HG03039 (cell line): Measurements from ENCODE around the gene BCAN.

Experiments used
- ATAC-seq: cut with Tn5 transposase; IDR thresholded peaks from one replicate; pipeline ENCODE4 v1.9.1; 2021; ENCODE audit warnings: mild to moderate bottlenecking, moderate library complexity; ENCODE audit not compliant: unreplicated experiment

Gene BCAN

DNA sequence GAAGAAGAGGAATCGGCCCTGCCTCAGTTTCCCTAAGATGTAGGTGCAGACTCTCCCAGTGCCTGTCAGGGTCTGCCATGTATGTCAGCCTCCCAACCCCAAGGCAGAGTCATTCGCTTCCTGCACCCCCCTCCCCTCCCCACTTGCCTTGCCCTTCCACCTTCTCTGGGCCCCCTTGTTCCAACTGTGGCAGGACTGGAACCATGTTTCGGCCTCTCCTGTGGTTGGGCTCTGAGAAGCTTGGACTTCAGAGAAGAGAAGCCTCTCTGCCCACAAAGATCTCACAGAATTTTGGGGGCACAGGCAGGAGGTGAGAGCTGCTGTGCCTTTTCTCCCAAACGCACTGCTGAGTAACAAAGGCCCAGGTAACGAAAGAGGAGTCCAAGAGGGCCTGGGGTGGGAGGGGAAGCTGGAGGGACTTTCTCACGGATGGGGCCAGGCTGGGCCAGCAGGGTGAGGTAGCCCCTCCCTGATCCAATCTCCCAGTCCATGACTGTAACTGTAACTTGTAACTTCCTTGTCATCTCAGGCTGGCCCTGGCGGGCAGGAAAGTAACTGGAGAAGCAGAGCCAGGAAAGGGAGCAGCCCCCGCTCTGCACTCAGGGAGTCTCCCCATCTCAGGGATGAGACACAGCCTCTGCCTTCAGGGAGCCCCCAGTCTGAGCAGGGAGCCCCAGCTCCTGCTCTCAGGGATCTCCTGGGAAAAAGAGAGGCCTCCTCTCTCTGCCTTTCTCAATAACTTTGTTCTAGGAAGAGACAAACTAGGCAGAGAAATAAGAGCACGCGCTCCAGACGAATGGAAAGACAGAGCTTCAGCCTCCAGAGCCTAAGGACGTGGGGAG is 52.2 kb downstream of the BCAN start:
- ATAC-seq = no peak

DNA sequence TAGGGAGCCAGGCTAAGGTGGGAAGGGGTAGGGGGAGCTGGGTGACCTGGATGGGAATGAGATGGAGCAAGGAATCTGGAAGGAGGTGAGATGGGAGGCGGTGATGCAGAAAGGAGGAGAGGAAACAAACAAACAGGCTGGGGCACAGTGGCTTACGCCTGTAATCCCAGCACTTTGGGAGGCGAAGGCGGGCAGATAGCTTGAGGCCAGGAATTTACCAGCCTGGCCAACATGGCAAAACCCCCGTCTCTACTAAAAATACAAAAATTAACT is 52.7 kb downstream of the BCAN start:
- ATAC-seq = no peak

DNA sequence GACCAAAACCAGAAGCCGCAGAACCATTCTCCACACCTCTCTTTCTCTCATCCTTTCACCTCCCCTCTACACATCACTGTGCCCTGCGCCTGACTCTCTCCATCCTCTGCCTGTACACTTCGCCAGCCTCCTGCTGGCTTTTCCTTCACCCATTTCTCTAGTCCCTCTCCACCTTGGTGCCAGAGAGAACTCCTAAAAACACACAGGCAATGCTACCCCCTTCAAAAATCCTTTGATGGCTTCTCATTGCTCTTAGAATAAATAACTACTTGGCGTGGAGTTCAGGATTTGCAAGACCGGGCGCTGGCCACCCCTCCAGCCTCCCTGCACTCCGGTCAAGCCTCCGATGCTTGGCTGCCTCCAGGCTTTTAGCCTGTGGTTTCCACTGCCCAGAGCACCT is 54.8 kb downstream of the BCAN start:
- no peak for ATAC-seq

DNA sequence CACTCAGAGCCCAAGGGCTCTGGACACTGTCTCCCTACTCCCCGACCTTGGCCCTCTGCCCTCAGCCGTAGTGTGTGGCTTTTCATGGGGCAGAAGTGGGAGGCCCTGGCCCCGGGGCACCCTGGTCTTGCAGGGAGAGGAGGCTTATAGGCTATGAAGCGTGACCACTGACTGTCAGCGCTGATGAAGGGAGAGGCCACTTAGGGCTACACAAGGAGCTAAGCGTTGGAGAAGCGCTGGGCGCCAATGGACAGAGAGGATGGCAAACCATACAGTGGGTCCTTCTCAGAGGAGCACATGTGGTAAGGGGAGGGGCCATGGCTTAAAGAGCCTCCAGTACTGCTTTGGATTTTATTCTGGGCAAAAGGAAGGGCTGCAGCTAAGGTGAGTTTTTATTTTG is 55.6 kb downstream of the BCAN start:
- ATAC-seq = no peak

DNA sequence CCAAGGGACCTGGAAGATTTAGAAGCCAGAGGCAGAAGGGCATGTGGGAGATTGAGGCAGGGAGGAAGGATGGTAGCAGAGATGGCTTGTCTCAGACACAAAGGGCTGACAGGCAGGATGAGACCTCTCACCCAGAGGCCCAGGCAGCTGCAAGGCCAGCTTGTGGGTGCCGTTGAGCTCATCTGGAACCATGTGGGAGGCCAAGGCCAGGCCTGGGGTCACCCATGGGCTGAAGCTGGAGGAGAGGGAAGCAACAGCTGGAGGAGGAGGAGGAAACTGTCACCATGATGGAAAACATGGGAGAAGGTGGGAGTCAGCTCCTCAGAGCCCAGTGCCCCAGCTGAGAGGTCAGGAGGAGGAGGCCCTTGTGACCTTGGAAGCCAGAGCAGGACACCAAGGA is 57.1 kb downstream of the BCAN start:
- ATAC-seq = no peak

DNA sequence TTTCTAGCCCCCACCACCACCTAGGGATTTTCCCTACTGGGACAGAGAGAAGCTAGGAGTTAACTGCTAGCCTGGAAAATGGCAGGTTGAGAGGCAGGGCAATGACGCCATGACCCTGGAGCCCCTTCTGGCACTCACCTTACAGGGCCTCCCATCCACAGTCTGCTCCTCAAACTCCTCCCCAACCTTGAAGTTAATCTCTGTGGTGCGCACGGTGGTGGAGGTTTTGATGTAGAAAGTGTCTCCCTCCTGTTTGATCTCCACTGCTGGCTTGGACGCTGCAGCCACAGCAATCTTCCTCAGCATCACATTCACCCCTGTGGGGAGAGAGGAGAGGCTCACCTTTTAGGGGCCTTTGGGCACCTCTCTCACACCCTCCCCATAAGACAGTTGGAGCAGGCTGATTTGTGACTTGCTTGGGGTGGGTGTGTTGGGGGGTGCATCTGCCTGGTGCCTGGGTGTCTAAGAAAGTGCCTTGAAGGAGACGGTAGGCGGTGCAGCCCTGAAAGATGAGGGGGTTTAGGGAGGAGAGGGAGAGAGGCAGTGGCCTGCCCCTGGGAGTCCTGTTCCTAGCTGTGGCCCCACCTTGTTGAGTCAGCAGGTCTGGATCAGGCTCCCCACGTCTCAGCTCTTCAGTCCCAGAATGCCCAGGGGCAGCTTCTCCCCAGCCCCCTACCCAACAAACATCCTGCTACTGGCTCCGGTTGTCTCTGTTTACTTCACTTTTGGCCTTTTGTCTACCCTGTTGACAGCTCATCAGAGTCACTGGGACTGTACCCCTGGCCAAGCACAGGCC is 59.0 kb downstream of the BCAN start:
- ATAC-seq = no peak

DNA sequence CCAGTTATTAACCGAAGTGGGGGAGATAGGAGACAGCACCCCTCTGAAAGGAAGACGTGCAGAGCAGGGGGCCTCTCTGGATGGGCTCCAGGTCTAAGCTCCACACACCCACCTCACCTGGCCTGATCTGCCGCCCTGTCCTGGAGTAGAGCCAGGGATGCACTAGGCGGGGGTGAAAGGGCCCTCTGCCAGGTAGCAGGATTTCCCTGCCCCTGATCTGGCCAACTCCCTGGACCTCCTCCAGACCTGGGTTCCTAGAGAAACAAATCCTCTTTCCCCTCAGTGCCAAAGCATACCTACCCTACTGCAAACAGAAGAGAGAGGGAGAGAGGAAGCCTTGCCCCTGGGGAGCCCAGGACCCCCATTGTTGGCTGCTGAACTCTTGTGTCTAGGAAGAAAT is 61.4 kb downstream of the BCAN start:
- ATAC-seq = no peak

DNA sequence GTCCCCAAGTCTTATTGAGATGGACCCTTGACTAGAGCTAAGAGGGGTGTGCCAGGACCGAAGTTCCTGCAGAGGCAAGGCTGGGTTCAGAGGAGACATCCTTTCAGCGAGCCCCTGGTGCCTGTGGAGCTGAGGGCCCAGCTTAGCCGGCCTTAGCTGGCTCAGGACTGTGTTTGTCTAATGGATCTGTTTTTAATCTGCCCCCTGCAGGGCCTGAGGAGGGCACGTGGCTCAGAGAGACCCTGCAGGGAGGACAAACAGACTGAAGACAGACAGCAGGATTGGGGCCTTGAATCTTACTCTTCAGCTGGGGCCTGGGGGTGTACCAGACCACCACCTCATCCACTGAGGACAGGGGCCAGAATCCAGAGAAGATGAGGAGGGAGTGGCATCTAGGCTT is 61.8 kb downstream of the BCAN start:
- no peak for ATAC-seq

DNA sequence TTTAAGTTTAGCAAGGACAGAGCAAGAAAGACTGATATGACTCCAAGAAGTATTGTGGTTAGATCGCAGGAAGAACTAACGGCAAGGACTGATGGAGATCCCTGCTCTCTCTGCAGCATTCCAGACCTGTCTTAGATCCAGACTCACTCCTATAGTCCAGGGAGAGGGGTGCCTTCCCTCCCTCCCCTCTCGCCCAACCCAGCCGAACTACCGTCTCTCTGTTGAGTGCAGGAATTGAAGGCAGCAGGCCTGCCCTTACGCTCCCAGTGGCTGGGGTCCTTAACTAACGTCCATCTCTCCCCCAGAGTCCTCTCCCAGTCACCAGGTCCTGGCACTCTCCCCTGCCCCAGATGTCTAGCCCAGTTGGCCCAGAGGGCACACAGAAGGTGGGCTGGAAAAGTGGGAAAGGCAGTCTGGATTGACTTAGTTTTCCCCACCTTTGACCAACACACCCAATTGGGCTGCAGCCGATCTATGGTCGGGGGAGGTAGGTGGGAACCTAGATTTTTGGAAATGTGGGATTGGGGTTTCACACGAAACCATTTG is 62.3 kb downstream of the BCAN start:
- no peak for ATAC-seq

DNA sequence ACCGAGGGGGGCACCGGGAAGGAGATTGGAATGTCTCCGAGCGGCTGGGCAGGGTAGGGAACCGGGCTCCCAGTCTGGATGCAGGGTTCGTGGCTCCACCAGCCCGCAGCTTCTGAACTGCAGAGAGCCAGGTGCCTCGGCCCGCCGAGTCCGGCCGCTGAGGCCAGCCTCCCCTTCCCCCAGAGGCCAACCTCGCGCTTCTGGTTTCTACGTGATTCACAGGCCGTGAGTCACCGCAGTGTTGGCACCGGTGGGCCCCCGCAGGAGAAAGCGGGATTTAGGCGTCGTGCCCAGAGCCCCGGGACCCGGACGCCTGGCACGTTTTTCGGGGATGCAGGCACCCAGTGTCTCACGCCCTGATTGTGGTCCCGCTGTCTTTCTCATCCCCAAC is 63.0 kb downstream of the BCAN start:
- no peak for ATAC-seq

DNA sequence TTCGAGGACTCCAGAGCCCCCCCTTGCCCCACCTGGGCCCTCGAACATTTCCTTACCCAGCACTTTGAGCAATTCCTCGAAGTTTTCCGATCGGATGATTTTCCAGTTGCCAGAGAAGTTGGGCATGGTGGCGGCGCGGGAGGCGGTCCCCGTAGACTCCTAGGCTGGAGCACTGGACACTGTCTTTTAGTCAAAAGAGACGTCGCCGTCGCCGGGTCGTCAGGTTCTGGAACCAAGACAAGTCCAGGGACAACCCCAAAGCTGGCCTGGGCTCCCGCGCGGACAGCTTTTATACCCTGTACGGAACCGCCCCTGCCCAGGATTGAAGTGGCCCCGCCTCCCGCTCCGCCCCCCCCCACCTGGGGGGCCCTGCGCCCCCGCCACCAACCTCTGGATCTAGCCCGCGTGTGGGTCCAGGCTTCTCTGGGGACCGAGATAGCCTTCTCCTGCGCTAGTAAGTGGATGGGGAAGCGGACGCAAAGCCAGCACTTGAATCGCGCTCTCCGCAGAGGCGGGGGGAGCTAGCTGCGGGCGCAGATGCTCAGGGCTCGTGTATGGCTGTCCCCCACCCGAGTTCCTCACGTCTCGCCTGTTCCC is 63.5 kb downstream of the BCAN start, which contains the start of gene CRABP2:
CRABP2 (minus strand) TSS at position 263 of the 597 bp plus-strand sequence; CDS start at position 126, 137 bp downstream.
- ATAC-seq = no peak

DNA sequence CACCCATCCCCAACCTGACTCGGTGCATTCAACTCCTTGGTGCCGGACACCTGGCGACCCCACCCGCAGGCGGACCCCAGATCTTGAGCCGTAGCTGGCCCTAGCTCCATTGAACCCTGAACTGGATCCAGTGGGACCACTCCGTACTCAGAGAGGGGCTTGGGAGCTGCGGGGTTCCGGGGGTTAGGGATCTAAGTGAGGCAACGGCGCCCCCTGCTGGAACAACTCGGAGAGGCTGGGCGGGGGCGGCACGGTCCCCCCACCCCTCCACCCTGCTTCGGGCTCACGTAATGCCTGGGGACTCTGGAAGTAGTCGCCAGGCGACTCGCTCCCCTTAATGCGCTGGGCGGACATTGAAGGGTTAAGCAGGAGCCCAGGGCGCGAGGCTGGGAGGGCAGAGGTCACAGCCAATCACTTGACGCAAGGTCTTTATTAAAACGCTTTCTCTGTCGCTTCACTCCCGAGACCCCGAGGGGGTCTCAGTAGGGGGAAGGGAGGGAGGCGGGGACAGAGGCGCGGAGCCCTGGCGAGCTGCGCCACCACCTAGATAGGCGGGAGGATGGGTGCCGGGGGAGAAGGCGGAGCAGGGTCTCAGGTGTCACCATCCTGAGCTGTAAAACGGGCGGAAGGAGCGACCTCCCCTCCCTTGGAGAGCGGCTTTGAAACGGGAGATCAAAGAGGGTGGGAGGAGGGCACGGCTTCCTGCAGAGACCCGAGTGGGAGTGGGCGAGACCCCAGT is 64.2 kb downstream of the BCAN start:
- no peak for ATAC-seq

DNA sequence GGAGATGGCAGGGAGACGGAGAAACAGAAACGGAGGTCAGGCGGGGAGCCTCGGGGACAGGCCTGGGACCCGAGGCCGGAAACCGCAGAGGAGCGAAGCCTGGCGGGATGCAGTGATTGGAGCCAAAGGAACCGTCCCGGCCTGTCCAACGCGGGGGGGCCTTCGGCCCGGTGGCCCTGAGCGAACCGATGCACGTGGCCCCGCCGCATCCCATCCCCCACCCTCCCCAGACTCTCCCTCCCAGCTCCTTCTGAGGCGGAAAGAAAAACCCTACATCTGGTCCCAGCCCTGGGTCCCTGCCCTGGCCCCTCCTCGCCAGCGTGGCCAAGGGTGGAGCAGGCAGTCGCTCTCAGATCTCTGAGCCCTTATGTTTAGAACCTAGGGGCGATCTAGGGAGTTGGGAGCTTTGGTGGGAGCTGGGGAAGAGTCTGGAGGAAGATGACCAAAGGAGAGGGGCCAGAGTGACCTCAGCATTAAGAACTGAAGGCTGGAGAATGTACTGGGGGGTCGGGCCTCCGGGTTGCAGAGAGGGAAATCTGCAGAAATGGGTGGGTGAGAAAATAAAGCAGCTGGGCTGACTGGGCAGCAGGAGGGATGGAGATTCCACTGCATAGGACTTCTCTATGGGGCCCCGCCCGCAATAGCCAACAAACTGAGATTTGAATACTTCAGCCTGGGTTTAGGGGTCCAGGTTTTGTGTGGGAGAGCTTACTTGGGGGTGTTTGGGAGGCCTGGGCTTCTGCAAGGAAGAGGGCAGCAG is 64.9 kb downstream of the BCAN start:
- no peak for ATAC-seq

DNA sequence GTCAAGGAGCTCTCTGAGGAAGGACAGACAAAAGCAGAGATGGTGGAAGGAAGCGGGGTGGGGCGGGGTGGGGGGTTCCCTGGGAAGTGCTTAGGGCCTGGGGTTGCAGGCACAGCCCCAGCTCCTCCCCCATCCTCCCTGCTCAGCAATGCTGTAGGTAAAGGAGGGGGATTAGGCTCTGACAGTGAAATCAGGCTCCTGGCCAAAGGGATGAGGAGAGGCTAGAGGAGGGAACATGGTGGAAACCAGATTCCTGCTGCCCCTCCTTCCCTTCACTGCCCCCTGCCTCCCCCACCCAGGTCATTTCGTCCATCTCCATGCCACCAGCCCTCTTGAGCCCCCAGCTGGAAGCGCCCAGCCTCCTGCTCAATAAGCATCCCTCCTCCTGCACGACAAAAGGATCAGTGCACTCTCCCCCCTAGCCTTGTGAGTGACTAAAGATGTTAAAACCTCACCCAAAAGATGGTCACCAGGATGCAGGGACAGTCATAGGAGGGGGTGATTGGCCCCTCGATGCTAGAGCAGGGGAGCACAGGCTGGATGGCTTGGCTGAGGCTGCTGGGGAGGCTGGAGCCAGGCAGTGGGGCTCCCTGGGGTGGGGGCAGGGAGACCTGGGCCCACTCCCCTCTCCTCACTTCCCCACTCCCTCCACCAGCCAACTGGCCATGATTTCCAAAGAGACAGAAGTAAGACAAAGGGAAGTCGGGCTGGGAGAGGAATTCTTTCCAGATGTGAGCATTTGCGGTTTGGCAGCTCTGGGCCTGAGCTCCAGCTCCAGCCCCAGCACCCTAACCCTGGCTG is 65.7 kb downstream of the BCAN start:
- ATAC-seq = no peak

DNA sequence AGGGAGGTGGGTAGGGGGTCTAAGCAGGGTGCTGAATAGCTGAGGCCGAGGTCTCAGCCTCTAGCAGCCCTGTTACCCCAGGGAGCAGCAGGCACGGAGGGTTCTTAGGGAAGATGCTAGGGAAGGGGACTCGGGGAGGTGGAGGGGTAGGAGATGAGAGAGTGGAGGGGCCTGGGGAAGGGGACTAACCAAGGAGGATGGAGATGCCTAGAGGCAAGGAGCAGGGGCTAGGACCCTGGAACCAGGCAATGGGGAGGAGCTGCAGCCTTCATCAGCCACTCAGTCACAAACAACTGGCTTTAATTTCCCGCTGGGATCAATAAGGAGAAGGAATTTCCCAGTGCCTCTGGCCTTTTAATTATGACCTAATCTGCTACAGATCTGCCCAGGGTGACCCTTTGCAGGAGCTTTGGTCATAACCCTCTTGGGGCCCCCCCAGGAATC is 66.3 kb downstream of the BCAN start:
- no peak for ATAC-seq

DNA sequence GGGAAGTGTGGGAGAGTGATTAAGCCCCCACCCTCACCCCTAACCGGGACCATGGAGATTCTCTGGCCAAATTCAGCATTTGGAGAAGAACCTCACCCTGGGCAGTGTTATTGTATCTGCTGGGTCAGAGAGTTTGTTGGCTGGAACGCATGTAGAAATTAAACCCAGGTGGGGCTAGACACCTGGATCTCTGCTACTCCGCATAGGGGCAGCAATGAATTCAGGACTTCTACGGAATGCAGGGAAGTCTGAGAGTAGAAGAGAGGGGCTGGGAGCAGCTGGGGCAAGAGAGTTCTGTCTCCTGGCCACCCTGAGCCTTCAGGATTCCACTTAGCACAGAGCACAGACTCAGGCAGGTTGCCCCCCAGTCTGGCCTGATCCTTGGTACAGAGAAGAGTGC is 67.1 kb downstream of the BCAN start:
- no peak for ATAC-seq
